Measurements from ENCODE around the gene ZC2HC1C.

The ZC2HC1C gene

GRCh38 chr14:75068294-75069120, 934 bp upstream of the ZC2HC1C start:
- Histone ChIP-seq H3K36me3 (ENCODE audit: insufficient read depth, low read length) (no peaks in the 10 kb centered on the region), H3K79me2 (ENCODE audit: control insufficient read depth, insufficient read depth, low read length, unreplicated experiment) (peaks cover 21% of the 10 kb centered on the region), H3K4me3 (ENCODE audit: low read depth, low read length) (peak overlapping the region; percentile 93), H3K4me1 (ENCODE audit: control insufficient read depth, insufficient read depth, low read length, unreplicated experiment) (peaks cover 16% of the 10 kb centered on the region), H3K27ac (ENCODE audit: low read depth, low read length) (peak overlapping the region; percentile 87), H3K27me3 (ENCODE audit: insufficient read depth, low read length) (no peaks in the 10 kb centered on the region), H2AFZ (ENCODE audit: low read length, unreplicated experiment) (peak overlapping the region; percentile 83)

- Histone ChIP-seq H3K4me1 (ENCODE audit: control insufficient read depth, insufficient read depth, low read length, unreplicated experiment) (peaks cover 16% of the 10 kb centered on the region), H3K27me3 (ENCODE audit: insufficient read depth, low read length) (no peaks in the 10 kb centered on the region), H3K79me2 (ENCODE audit: control insufficient read depth, insufficient read depth, low read length, unreplicated experiment) (peaks cover 21% of the 10 kb centered on the region), H2AFZ (ENCODE audit: low read length, unreplicated experiment) (peak overlapping the region; percentile 47), H3K36me3 (ENCODE audit: insufficient read depth, low read length) (no peaks in the 10 kb centered on the region), H3K27ac (ENCODE audit: low read depth, low read length) (peak overlapping the region; percentile 87), H3K4me3 (ENCODE audit: low read depth, low read length) (peak overlapping the region; percentile 93)
Observed at GRCh38 chr14:75069811-75070145, 337 bp downstream of the ZC2HC1C start.

- Histone ChIP-seq H3K36me3 (ENCODE audit: insufficient read depth, low read length) (no peaks in the 10 kb centered on the region), H3K79me2 (ENCODE audit: control insufficient read depth, insufficient read depth, low read length, unreplicated experiment) (peaks cover 21% of the 10 kb centered on the region), H3K27me3 (ENCODE audit: insufficient read depth, low read length) (no peaks in the 10 kb centered on the region), H2AFZ (ENCODE audit: low read length, unreplicated experiment) (no peak overlapping the region), H3K4me1 (ENCODE audit: control insufficient read depth, insufficient read depth, low read length, unreplicated experiment) (peaks cover 16% of the 10 kb centered on the region), H3K4me3 (ENCODE audit: low read depth, low read length) (no peak overlapping the region), H3K27ac (ENCODE audit: low read depth, low read length) (no peak overlapping the region)
Observed at GRCh38 chr14:75070383-75070782, 942 bp downstream of the ZC2HC1C start.

GRCh38 chr14:75077794-75078193, 8.4 kb downstream of the ZC2HC1C start:
- Histone ChIP-seq H3K27me3 (ENCODE audit: insufficient read depth, low read length) (no peaks in the 10 kb centered on the region), H3K27ac (ENCODE audit: low read depth, low read length) (no peak overlapping the region), H3K4me1 (ENCODE audit: control insufficient read depth, insufficient read depth, low read length, unreplicated experiment) (no peaks in the 10 kb centered on the region), H3K36me3 (ENCODE audit: insufficient read depth, low read length) (no peaks in the 10 kb centered on the region), H2AFZ (ENCODE audit: low read length, unreplicated experiment) (no peak overlapping the region), H3K4me3 (ENCODE audit: low read depth, low read length) (no peak overlapping the region), H3K79me2 (ENCODE audit: control insufficient read depth, insufficient read depth, low read length, unreplicated experiment) (no peaks in the 10 kb centered on the region)

GRCh38 chr14:75079521-75079920, 10.1 kb downstream of the ZC2HC1C start:
- no peak overlapping the region for H3K27ac ChIP-seq (ENCODE audit: low read depth, low read length)
- H3K36me3 ChIP-seq (ENCODE audit: insufficient read depth, low read length): 0 out of 2 replicates have a peak, but pooled peaks cover 4% of the 10 kb centered on the region
- H3K79me2 ChIP-seq (ENCODE audit: control insufficient read depth, insufficient read depth, low read length, unreplicated experiment): no peaks in the 10 kb centered on the region
- no peaks in the 10 kb centered on the region for H3K4me1 ChIP-seq (ENCODE audit: control insufficient read depth, insufficient read depth, low read length, unreplicated experiment)
- H3K27me3 ChIP-seq (ENCODE audit: insufficient read depth, low read length): no peaks in the 10 kb centered on the region
- H3K4me3 ChIP-seq (ENCODE audit: low read depth, low read length): no peak overlapping the region
- no peak overlapping the region for H2AFZ ChIP-seq (ENCODE audit: low read length, unreplicated experiment)

- Histone ChIP-seq H3K36me3 (ENCODE audit: insufficient read depth, low read length) (peaks cover 11% of the 10 kb centered on the region), H2AFZ (ENCODE audit: low read length, unreplicated experiment) (no peak overlapping the region), H3K4me3 (ENCODE audit: low read depth, low read length) (no peak overlapping the region), H3K4me1 (ENCODE audit: control insufficient read depth, insufficient read depth, low read length, unreplicated experiment) (no peaks in the 10 kb centered on the region), H3K27me3 (ENCODE audit: insufficient read depth, low read length) (no peaks in the 10 kb centered on the region), H3K27ac (ENCODE audit: low read depth, low read length) (no peak overlapping the region), H3K79me2 (ENCODE audit: control insufficient read depth, insufficient read depth, low read length, unreplicated experiment) (no peaks in the 10 kb centered on the region)
Observed at GRCh38 chr14:75081660-75082229, 12.3 kb downstream of the ZC2HC1C start.

GRCh38 chr14:75083271-75083670, 13.8 kb downstream of the ZC2HC1C start:
- H3K4me3 ChIP-seq (ENCODE audit: low read depth, low read length): no peak overlapping the region
- H3K27me3 ChIP-seq (ENCODE audit: insufficient read depth, low read length): no peaks in the 10 kb centered on the region
- H3K4me1 ChIP-seq (ENCODE audit: control insufficient read depth, insufficient read depth, low read length, unreplicated experiment): no peaks in the 10 kb centered on the region
- no peak overlapping the region for H2AFZ ChIP-seq (ENCODE audit: low read length, unreplicated experiment)
- H3K27ac ChIP-seq (ENCODE audit: low read depth, low read length): no peak overlapping the region
- H3K79me2 ChIP-seq (ENCODE audit: control insufficient read depth, insufficient read depth, low read length, unreplicated experiment): no peaks in the 10 kb centered on the region
- peaks cover 23% of the 10 kb centered on the region for H3K36me3 ChIP-seq (ENCODE audit: insufficient read depth, low read length)

- H3K27ac ChIP-seq (ENCODE audit: low read depth, low read length): no peak overlapping the region
- no peaks in the 10 kb centered on the region for H3K4me1 ChIP-seq (ENCODE audit: control insufficient read depth, insufficient read depth, low read length, unreplicated experiment)
- no peak overlapping the region for H2AFZ ChIP-seq (ENCODE audit: low read length, unreplicated experiment)
- no peaks in the 10 kb centered on the region for H3K79me2 ChIP-seq (ENCODE audit: control insufficient read depth, insufficient read depth, low read length, unreplicated experiment)
- no peaks in the 10 kb centered on the region for H3K27me3 ChIP-seq (ENCODE audit: insufficient read depth, low read length)
- H3K36me3 ChIP-seq (ENCODE audit: insufficient read depth, low read length): peaks cover 23% of the 10 kb centered on the region
- H3K4me3 ChIP-seq (ENCODE audit: low read depth, low read length): no peak overlapping the region
Observed at GRCh38 chr14:75084513-75084912, 15.1 kb downstream of the ZC2HC1C start.

- H3K4me1 ChIP-seq (ENCODE audit: control insufficient read depth, insufficient read depth, low read length, unreplicated experiment): no peaks in the 10 kb centered on the region
- peaks cover 29% of the 10 kb centered on the region for H3K36me3 ChIP-seq (ENCODE audit: insufficient read depth, low read length)
- no peak overlapping the region for H3K27ac ChIP-seq (ENCODE audit: low read depth, low read length)
- no peak overlapping the region for H2AFZ ChIP-seq (ENCODE audit: low read length, unreplicated experiment)
- H3K27me3 ChIP-seq (ENCODE audit: insufficient read depth, low read length): no peaks in the 10 kb centered on the region
- H3K79me2 ChIP-seq (ENCODE audit: control insufficient read depth, insufficient read depth, low read length, unreplicated experiment): no peaks in the 10 kb centered on the region
- H3K4me3 ChIP-seq (ENCODE audit: low read depth, low read length): no peak overlapping the region
Observed at GRCh38 chr14:75088153-75088552, 18.7 kb downstream of the ZC2HC1C start.

- peaks cover 29% of the 10 kb centered on the region for H3K36me3 ChIP-seq (ENCODE audit: insufficient read depth, low read length)
- no peaks in the 10 kb centered on the region for H3K79me2 ChIP-seq (ENCODE audit: control insufficient read depth, insufficient read depth, low read length, unreplicated experiment)
- H3K4me1 ChIP-seq (ENCODE audit: control insufficient read depth, insufficient read depth, low read length, unreplicated experiment): no peaks in the 10 kb centered on the region
- H3K4me3 ChIP-seq (ENCODE audit: low read depth, low read length): no peak overlapping the region
- H3K27me3 ChIP-seq (ENCODE audit: insufficient read depth, low read length): no peaks in the 10 kb centered on the region
- H3K27ac ChIP-seq (ENCODE audit: low read depth, low read length): no peak overlapping the region
- no peak overlapping the region for H2AFZ ChIP-seq (ENCODE audit: low read length, unreplicated experiment)
Observed at GRCh38 chr14:75088566-75089373, 19.3 kb downstream of the ZC2HC1C start.
